Measurements from ENCODE around the gene TRIO. TPM values are rescaled to one million over a fixed set of nuclear protein-coding genes. Genes with fewer than 3 reads are reported as not detected.

Gene TRIO
- total RNA-seq, 4 donors from 2014 or later, result 21.2 to 105 (median 47.6) TPM

DNA sequence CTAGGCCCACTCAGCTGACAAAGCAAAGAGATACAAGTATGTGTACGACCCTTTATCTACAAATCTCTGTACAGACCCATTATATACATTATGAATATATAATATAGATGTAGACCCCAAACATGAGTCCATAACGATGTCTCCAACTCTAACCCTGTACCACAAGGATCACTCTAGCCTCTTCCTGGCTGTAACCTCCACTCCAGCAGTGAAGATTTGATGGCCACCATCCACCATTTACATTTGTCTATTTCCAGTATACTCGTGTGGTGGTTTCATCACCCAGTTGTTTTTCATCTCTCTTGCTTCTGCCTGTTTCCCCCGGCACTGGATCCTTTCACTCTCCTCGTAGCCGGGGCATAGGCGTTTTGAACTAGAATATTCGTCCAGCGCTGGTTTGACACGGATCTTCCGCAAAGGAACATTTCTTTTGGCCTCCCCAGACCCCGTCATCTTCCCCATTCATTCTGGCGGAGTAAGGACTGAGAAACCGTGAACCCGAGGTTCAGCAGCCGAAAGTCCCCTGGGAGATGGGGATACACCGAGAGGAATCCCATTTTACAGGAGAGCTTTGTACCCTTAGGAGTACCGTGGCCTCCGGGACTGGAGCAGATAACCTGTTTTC lies 828 bp upstream of the TRIO start:
- peak overlapping the region; percentile 87 to 98 (median 93) for H3K27ac ChIP-seq
- H3K4me1 ChIP-seq, result peaks cover 6 to 41% (median 22%) of the 10 kb centered on the region in 3 donors
- intact Hi-C loops (cut with DNase I), result loop anchor here (10.0 kb wide), 1 partner anchor 122 kb away; no protein-coding TSS in a partner anchor
- DNase-seq, result no peak
- WGBS, 2 donors, result 18 to 24% methylated on average over 12 to 17 of the region's 19 CpGs
- no peaks in the 10 kb centered on the region for H3K9me3 ChIP-seq
- peaks cover 0 to 12% (median 0%) of the 10 kb centered on the region in 4 donors for H3K27me3 ChIP-seq
- peak overlapping the region; percentile 51 to 91 (median 70) for H3K4me3 ChIP-seq
- H3K36me3 ChIP-seq, result no peaks in the 10 kb centered on the region
- TF ChIP-seq, protein P1, sequence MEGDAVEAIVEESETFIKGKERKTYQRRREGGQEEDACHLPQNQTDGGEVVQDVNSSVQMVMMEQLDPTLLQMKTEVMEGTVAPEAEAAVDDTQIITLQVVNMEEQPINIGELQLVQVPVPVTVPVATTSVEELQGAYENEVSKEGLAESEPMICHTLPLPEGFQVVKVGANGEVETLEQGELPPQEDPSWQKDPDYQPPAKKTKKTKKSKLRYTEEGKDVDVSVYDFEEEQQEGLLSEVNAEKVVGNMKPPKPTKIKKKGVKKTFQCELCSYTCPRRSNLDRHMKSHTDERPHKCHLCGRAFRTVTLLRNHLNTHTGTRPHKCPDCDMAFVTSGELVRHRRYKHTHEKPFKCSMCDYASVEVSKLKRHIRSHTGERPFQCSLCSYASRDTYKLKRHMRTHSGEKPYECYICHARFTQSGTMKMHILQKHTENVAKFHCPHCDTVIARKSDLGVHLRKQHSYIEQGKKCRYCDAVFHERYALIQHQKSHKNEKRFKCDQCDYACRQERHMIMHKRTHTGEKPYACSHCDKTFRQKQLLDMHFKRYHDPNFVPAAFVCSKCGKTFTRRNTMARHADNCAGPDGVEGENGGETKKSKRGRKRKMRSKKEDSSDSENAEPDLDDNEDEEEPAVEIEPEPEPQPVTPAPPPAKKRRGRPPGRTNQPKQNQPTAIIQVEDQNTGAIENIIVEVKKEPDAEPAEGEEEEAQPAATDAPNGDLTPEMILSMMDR (IDR thresholded peaks at IDR 0.05), result no peak
- no peak for TF ChIP-seq POLR2A (IDR thresholded peaks at IDR 0.05)

DNA sequence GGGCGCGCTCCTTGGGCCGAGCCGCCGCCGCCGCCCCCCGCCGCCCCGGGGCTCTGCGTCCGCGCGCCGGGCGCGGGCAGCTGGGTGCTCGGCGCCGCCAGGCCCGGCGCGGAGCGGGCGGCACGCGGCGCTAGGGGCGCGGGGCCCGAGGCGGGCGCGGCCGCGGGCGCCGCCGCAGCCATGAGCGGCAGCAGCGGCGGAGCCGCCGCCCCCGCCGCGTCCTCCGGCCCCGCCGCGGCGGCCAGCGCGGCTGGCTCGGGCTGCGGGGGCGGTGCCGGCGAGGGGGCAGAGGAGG lies 351 bp downstream of the TRIO start:
- H3K36me3 ChIP-seq, result no peaks in the 10 kb centered on the region
- TF ChIP-seq, protein P1 (IDR thresholded peaks at IDR 0.05), result no peak
- no peak for TF ChIP-seq POLR2A (IDR thresholded peaks at IDR 0.05)
- H3K4me3 ChIP-seq, result peak overlapping the region; percentile 63 to 91 (median 84)
- DNase-seq, result no peak
- peak overlapping the region; percentile 91 to 98 (median 93) for H3K27ac ChIP-seq
- peaks cover 0 to 9% (median 0%) of the 10 kb centered on the region in 4 donors for H3K27me3 ChIP-seq
- WGBS, 2 donors, result no CpG with 5 or more reads among the region's 59 CpGs
- peaks cover 7 to 53% (median 30%) of the 10 kb centered on the region in 3 donors for H3K4me1 ChIP-seq
- no peaks in the 10 kb centered on the region for H3K9me3 ChIP-seq
- intact Hi-C loops (cut with DNase I), result loop anchor here (10.0 kb wide), 1 partner anchor 121 kb away; no protein-coding TSS in a partner anchor

DNA sequence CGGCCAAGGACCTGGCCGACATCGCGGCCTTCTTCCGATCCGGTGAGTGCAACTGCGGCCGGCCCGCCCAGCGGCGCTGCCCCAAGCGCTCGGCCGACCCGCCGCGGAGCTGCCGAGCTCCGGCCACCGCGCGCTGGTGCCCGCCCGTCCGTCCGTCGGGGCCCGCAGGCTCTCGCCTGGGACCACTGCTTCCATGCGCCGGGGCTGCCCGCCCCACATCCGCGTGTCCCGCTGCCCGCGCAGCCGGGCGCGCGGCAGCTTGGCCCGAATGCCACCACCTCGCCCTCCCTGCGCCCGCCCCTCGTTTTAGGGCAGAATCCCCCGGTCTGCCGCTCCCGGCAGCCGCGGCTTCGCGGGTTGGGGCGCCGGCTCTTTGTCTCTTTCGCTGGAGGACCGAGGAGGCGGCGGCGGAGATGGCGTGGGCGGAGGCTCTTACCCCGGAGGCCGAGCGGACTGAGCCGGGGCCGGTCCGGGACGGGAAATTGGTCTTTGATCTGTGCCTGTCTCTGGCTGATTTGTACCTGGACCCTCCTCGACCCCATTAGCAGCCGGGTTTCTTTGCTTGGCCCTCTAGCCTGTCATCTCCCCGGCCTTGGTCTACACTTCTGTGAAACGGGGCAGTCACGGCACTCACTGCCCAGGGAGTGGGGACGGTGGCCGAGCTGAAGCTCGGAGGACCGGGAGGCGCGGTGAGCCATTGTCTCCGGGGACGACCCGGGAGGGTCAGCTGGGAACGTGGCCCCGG lies 871 bp downstream of the TRIO start:
- H3K4me3 ChIP-seq, result peak overlapping the region; percentile 63 to 91 (median 84)
- H3K4me1 ChIP-seq, result peaks cover 12 to 58% (median 35%) of the 10 kb centered on the region in 3 donors
- peak overlapping the region; percentile 91 to 98 (median 93) for H3K27ac ChIP-seq
- DNase-seq, result no peak
- 0% methylated on average over 6 of the region's 85 CpGs; no CpG with 5 or more reads in 1 of the 2 donors for whole genome bisulfite sequencing, 2 donors
- H3K27me3 ChIP-seq, result peaks cover 0 to 3% (median 0%) of the 10 kb centered on the region in 4 donors
- no peaks in the 10 kb centered on the region for H3K9me3 ChIP-seq
- TF ChIP-seq, protein P1 (IDR thresholded peaks at IDR 0.05), result no peak
- no peak for TF ChIP-seq POLR2A (IDR thresholded peaks at IDR 0.05)
- no peaks in the 10 kb centered on the region for H3K36me3 ChIP-seq
- intact Hi-C loops (cut with DNase I), result loop anchor here (10.0 kb wide), 1 partner anchor 121 kb away; no protein-coding TSS in a partner anchor

DNA sequence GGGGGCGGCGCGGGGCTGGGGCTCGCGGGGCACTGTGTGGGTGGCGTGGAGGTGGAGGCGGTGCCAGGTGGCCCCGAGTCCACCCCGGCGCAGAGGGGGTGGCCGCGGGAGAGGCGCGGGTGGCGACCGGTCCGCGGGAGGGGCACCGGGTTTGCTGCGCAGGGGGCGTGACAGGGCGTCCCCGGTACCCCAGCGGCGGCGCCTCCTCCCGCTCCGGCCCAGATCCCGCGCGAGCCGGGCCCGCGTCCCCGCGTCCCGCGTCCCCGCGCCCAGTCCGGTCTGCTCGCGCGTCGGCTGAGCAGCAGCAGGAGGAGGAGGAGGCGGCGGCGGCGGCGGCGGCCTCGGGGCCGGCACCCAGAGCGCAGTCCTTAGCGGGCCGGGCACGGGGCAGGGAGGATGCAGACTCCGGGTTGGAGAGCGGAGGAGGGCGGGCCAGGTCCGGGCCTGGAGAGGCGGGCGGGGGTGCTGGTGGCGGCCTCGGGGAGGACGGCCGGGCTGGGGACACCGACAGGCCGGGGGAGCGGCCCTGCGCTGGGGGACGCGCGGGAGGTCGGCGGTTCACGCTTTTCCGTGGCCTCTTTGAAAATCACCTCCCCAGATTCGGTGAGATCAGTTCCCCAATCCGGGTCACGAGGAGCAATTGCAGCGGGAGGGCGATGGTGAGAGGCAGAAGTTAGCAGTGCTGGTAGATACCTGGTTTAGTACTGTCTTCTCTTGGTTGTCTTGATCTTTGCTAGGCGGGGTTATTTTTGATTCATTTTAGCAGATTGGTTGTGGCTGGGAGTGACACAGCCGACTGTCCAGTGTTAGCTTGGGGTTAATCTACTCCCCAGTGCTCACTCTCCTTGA lies 1.7 kb downstream of the TRIO start:
- H3K4me3 ChIP-seq, result peak overlapping the region; percentile 63 to 91 (median 84)
- no peaks in the 10 kb centered on the region for H3K36me3 ChIP-seq
- TF ChIP-seq POLR2A (IDR thresholded peaks at IDR 0.05), result peak in 1 of 4 donors; percentile 72
- TF ChIP-seq, protein P1 (IDR thresholded peaks at IDR 0.05), result no peak
- no peaks in the 10 kb centered on the region for H3K27me3 ChIP-seq
- no peaks in the 10 kb centered on the region for H3K9me3 ChIP-seq
- intact Hi-C loops (cut with DNase I), result loop anchor here (10.0 kb wide), 1 partner anchor 120 kb away; no protein-coding TSS in a partner anchor
- 0 to 2% methylated on average over 5 to 17 of the region's 85 CpGs for WGBS, 2 donors
- no peak for DNase-seq
- peak overlapping the region; percentile 91 to 98 (median 93) for H3K27ac ChIP-seq
- peaks cover 14 to 66% (median 42%) of the 10 kb centered on the region in 3 donors for H3K4me1 ChIP-seq
